ENCODE measurements around the gene HOXA2. TPM values are rescaled to one million over a fixed set of nuclear protein-coding genes. Genes with fewer than 3 reads are reported as not detected.

Gene HOXA2
- polyA plus RNA-seq, 1 donor (not counting 4 experiments of a cell fraction or from before 2014, with no cell fraction given), result 0.71 TPM

GRCh38 chr7:27101171-27101956 lies 1.1 kb downstream of the HOXA2 start:
- no peaks in the 10 kb centered on the region for H3K9me1 ChIP-seq (ENCODE audit: control insufficient read depth, extremely low read depth, insufficient read depth, low read length)
- peaks cover 63% of the 10 kb centered on the region for H3K79me2 ChIP-seq (ENCODE audit: control insufficient read depth, insufficient read depth, low read length)
- DNase-seq (ENCODE audit: low read depth, low spot score), result no peak
- no peaks in the 10 kb centered on the region for H4K20me1 ChIP-seq (ENCODE audit: control insufficient read depth, extremely low read depth, insufficient read depth, low read length)
- H3K4me1 ChIP-seq (ENCODE audit: control insufficient read depth, extremely low read depth, insufficient read depth, low read length), result peaks cover 49% of the 10 kb centered on the region
- peaks cover 0 to 17% of the 10 kb centered on the region in 2 experiments for H3K36me3 ChIP-seq (ENCODE audit: control insufficient read depth in 2 of 2, extremely low read depth in 1 of 2, insufficient read depth in 2 of 2, low read length in 2 of 2)
- TF ChIP-seq CTCF (optimal IDR thresholded peaks at IDR 0.05 in 1 of 3, IDR thresholded peaks at IDR 0.05 in 1 of 3, conservative IDR thresholded peaks at IDR 0.05 in 1 of 3; ENCODE audit: extremely low read depth in 1 of 3, insufficient read depth in 2 of 3, low read length in 3 of 3) (no peak), EZH2 (IDR thresholded peaks at IDR 0.05; ENCODE audit: low read length) (no peak)
- peak overlapping the region; percentile 81 for H3K9ac ChIP-seq (ENCODE audit: control insufficient read depth, extremely low read depth, insufficient read depth, low read length)
- H3K9me3 ChIP-seq (ENCODE audit: control insufficient read depth, low read depth, low read length), result no peaks in the 10 kb centered on the region
- no peaks in the 10 kb centered on the region for H3K27me3 ChIP-seq (ENCODE audit: control insufficient read depth, extremely low read depth, insufficient read depth, low read length)
- H3K4me2 ChIP-seq (ENCODE audit: control insufficient read depth, extremely low read depth, insufficient read depth, low read depth, low read length), result peak overlapping the region; percentile 97
- no peak for FAIRE-seq
- peak overlapping the region; percentile 25 to 79 (median 75) for H3K4me3 ChIP-seq (ENCODE audit: control insufficient read depth in 2 of 3, extremely low read depth in 1 of 3, insufficient read depth in 2 of 3, low read depth in 1 of 3, low read length in 3 of 3)
- no peak overlapping the region for H2AFZ ChIP-seq (ENCODE audit: control insufficient read depth, low read length)
- dilution Hi-C loops (cut with MboI; ENCODE audit: extremely low pct_ligation_motif_present, low sequenced_read_pairs), result no loop called here
- H3K27ac ChIP-seq (ENCODE audit: control insufficient read depth, insufficient read depth, low read length), result peak overlapping the region; percentile 79

GRCh38 chr7:27100694-27101170 lies 1.8 kb downstream of the HOXA2 start:
- Histone ChIP-seq H3K4me1 (ENCODE audit: control insufficient read depth, extremely low read depth, insufficient read depth, low read length) (peaks cover 49% of the 10 kb centered on the region), H3K36me3 (ENCODE audit: control insufficient read depth in 2 of 2, extremely low read depth in 1 of 2, insufficient read depth in 2 of 2, low read length in 2 of 2) (peaks cover 0 to 17% of the 10 kb centered on the region in 2 experiments), H3K4me3 (ENCODE audit: control insufficient read depth in 2 of 3, extremely low read depth in 1 of 3, insufficient read depth in 2 of 3, low read depth in 1 of 3, low read length in 3 of 3) (peak overlapping the region in 2 of 3 experiments; percentile 75 to 79), H3K27ac (ENCODE audit: control insufficient read depth, insufficient read depth, low read length) (peak overlapping the region; percentile 79), H4K20me1 (ENCODE audit: control insufficient read depth, extremely low read depth, insufficient read depth, low read length) (no peaks in the 10 kb centered on the region), H2AFZ (ENCODE audit: control insufficient read depth, low read length) (no peak overlapping the region), H3K79me2 (ENCODE audit: control insufficient read depth, insufficient read depth, low read length) (peaks cover 65% of the 10 kb centered on the region), H3K9me1 (ENCODE audit: control insufficient read depth, extremely low read depth, insufficient read depth, low read length) (no peaks in the 10 kb centered on the region), H3K9ac (ENCODE audit: control insufficient read depth, extremely low read depth, insufficient read depth, low read length) (peak overlapping the region; percentile 81), H3K9me3 (ENCODE audit: control insufficient read depth, low read depth, low read length) (no peaks in the 10 kb centered on the region), H3K4me2 (ENCODE audit: control insufficient read depth, extremely low read depth, insufficient read depth, low read depth, low read length) (peak overlapping the region; percentile 97), H3K27me3 (ENCODE audit: control insufficient read depth, extremely low read depth, insufficient read depth, low read length) (no peaks in the 10 kb centered on the region)
- no peak for TF ChIP-seq CTCF (optimal IDR thresholded peaks at IDR 0.05 in 1 of 3, IDR thresholded peaks at IDR 0.05 in 1 of 3, conservative IDR thresholded peaks at IDR 0.05 in 1 of 3; ENCODE audit: extremely low read depth in 1 of 3, insufficient read depth in 2 of 3, low read length in 3 of 3)
- no peak for TF ChIP-seq EZH2 (IDR thresholded peaks at IDR 0.05; ENCODE audit: low read length)
- no peak for DNase-seq (ENCODE audit: low read depth, low spot score)
- no peak for FAIRE-seq
- dilution Hi-C loops (cut with MboI; ENCODE audit: extremely low pct_ligation_motif_present, low sequenced_read_pairs), result no loop called here

All from keratinocyte (primary cell).